Cortex of kidney (tissue), 1 donor: ENCODE measurements around the gene DENND1A.
"Not testable (repeated sequence)": the region's sequence is repeated elsewhere in the genome, so short reads cannot be mapped to it uniquely, and the experiment has no call there.

ENCODE experiments used
- DNase-seq: peaks from one replicate; lab custom pipeline; 2025; lab: John Stamatoyannopoulos, UW

Gene DENND1A

DNA sequence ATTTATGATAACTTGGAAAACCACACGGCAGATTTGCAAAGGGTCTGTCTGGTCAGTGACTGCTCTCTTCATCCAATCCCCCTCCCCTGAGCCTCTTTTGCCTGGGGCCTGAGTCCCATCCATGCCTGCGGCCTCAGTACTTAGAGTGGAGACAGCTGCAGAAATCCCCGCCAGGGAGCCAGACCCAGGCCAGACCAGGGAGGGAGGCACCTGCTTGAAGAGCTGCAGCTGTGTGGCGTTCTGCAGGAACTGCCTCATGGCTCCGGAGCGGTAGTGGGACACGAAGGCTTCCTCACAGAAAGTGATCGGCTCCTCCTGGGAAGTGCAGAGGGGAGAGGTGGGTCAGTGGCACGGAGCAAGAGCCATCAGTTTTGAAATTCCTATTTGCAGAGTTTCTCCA lies 472.3 kb downstream of the DENND1A start:
- DNase-seq = no peak

DNA sequence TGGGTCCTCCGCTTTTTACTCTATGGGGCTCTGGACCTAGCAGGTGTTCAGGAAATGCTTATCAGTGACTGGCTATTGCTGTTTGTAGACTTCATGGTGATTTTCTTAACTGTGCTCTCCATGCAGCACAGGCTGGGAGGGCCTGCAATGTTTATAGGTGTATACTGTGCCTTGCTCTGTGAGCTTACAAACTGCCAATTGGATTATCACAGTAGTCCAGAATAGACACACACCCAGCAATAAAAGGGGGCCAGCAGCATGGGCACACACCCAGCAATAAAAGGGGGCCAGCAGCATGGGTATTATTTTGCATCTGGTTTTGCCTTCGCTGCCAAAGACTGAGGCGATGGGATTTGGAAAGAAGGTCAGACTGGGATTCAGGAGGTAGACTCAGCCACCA lies 473.9 kb downstream of the DENND1A start:
- DNase-seq = no peak

DNA sequence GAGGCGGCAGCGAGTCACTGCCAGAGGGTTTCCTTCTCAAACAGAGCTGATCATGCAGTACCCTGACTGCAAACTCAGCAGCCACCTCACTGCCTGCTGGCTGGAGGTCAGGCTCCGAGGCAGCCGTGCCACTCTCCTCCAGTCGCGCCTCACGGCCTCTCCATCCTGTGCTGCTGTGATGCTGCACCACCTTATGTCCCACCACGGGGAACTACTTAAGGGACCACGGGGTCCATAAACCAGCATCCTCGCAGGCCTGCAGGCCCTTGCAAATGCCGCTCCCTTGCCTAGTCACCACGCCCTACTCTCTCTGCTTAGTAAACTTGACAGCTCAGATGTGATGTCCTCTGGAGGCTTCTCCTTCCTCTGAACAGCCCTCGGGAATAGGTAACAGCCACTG lies 474.7 kb downstream of the DENND1A start:
- no peak for DNase-seq

DNA sequence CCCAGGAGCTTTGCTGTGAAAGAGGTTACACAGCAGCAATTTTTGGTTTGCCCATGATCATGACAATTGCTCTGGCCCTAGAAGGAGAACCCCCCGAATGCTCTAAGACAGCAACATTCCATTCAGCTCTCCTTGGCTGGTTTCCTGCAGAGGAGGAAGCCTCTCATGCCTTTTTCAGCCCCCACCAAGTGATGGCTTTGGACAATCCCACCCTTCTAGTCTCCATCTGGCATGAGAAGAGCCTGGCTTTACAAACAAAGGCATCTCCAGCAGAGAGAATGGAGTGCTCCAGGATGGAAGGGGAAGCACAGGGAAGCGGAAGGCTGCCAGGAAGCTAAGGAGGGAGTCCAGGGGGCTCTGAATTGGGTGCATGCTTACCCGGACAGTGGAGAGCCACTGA lies 475.6 kb downstream of the DENND1A start:
- DNase-seq = no peak

DNA sequence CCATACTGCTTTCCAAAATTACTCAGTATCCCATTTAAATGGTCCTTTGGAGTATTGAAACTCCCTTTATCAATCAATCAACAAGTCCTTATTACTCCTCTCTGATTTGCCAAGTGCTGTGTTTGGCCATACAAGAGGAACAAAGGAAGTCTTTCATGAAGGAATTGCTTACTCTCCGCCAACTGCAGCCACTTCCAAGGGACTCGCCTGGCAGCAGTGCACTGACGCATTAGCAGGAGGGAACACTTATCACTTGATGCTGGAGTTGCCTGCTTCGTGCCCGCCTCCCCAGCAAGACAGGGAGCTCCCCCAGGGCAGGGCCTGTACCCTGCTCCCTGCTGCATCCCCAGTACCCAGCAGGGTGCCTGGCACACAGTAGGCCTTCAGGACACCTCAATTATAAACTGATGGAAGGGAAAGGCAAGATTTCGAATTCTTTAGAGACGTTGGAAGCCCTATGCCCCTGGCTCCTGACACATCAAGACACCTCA lies 476.1 kb downstream of the DENND1A start:
- no peak for DNase-seq

DNA sequence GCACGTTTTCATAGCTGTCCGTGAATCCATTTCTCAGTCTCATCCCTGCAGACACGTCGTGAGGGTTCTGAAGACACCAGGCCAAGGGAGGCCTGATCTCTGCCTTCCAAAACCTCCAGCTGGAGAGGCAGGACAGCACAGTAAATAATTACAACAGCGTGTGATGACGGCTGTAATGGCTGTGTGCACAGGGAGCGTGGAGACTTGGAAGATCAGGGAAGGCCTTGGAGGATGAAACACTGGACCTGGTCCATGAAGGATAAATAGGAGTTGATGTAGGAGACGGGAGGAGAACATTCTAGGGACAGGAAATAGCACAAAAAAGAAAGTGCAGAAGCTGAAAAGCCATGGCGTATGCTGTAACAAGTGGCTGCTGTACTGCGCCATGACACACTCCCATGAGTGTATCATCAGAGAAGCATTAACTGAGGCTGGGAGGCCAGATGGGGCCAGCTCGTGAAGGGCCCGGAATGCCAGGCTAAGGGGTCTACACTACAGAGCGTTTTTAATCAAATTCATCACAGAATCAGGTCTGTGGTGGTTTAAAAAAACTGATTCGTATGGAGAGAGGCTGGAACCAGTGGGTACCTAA lies 476.8 kb downstream of the DENND1A start:
- DNase-seq = no peak

DNA sequence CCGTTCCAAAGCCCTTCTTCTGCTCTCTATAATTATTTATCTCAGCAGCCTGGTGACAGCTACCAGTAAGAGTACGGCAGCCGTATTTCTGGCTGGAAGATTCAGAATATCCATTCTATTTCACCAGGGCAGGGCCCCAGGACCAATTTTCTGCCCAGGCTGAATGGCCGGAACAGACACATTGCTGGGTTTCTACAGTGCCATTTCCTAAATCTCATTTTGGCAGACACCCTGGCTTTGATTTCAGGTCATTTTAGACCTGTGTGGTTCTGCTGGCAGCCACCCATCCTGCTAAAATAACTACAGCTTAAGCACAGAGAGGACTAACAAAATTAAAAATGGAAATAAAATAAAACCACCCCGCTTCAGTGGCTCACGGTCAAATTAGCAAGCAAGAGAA lies 478.9 kb downstream of the DENND1A start:
- DNase-seq = no peak

DNA sequence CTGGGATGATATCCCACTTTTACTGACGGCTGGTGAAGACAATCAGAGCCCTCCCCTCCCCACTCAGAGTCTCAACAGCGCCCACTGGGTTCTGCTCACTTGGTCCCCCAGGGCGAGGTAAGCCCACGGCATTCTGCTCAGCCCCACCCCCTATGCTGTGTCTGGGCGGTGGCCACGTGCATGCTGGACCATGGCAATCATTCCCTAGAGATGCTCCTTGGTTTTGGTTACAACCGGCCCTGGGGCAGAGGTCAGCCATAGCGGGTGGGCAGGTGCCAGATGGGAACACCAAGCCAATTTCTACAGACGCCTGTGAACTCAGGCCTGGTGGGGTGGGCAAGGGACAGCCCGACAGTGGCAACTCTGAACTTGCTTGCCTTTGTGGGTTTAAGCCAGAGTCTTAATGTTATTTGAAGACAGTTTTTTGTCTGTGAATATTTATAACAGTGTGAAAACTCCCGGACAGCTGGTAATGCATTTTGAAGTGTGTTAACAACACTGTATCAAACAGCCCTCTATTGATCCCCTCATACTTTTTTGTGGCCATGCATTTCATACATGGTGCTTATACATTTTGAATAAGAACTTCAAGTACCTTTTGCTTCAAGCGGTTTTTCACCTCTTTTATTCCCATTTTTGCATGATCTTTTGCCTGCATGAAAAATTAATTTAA lies 479.7 kb downstream of the DENND1A start:
- DNase-seq = no peak

DNA sequence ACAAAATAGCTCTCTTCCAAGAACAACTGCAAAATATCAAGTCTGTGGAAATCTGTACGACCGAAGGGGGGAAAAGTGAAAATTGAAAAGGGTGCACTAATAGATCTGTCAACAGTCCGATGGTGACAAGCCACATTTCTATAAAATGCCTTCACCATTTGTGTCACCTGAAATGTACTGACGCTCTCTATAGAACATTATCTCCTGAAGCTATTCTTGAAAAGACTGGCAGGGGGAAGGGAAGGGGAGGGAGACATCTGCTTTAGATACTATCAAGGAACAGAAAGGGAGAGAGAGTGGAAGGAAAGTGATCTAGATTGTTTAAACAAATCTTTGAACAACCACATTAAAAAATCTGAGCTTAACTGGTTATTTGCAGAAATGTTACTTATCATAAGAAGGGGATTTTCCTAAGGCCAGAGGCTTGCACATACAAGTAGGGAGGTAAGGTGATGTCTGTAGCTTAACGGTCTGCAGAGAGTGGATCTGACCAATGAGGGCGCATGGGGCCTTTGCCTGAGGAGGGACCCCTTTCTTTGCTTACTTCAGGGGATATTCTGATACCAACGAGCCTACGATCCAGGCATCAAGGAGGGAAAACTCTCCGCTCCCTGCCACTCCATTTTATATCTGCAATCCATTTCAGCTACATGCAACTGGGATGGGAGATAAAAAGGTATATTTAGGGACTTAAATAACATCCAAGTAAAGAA lies 481.8 kb downstream of the DENND1A start:
- no peak for DNase-seq

DNA sequence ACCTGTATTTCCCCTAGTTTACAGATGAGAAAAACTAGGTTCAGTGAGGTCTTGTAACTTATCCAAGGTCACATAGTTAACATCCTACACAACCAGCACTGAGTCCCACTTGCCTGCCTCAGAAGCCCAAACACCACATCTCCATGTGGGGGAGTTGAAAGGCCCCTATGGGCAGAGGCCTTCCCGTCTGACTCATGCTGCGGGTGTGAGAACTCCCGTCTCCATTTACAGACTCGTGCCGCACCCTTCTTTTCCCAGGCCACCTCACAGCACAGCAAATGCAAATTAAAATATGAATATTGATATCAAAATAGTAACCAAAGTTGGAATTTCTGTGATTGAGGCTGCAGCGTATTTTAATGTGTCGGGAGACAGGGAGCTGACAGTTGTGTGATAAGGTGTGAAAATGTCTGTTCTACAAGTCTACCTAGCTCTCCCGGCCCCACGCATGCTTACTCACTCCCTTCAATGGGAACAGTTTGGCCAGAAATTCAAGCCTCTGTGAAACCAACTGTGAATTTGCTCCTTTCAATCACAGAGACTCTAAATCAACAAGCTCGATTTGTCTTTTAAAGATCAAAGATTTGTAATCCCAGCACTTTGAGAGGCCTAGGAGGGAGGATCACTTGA lies 483.8 kb downstream of the DENND1A start:
- no peak for DNase-seq

DNA sequence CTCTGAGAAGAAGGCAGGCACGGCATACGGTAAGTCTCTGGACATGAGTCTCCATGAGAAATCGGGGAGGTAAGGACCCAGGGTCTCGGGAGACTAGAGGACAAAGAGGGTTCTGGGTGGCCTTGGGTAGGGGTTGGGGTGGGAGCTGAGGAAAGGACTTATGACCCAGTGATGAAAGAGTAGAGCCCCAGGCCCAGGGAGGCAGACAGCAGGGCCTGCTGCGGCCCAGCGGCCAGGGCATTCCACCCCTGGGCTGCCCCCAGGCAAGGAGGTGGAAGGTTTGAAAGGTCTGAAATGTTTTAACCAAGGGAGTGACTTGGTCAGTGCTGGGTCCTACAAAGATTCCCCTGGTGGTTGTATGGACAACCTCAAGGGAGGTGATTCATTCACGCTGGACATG lies 484.8 kb downstream of the DENND1A start:
- DNase-seq = no peak

DNA sequence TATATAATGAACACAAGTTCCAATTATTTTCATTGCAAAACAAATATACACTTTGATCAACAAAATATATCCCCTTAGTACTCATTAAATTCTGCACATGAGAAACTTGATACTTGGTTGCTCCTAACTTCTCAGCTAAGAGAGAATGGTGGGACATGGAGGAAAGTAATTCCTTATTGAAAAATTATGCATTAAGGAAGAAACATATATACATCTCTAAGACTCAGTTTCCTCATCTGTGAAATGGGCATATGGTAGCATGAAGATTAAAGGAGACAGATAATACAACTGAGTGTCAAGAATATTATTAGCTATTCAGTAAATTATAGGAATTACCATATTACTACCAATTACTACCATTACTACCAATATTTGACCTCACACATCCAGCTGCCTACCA lies 488.2 kb downstream of the DENND1A start:
- DNase-seq = no peak

DNA sequence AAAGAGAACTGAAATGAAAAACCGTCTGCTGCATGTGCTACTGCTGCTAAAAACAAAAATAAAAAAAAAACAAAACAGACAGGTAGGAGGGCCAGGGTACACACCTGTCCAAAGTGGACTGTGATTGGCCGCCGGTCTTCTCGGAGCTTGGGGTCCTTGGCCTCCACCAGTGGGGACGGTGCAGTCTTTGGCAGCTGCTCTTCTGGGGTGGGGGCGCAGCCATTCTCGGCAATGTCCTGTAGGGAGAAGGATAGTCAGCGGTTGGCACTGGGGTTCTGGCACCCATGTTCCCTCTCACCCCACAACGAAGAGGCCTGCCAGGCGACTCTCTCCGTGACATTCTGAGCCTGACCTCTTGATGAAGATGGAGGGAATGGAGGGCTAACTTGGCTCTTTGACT lies 489.7 kb downstream of the DENND1A start:
- DNase-seq = no peak

DNA sequence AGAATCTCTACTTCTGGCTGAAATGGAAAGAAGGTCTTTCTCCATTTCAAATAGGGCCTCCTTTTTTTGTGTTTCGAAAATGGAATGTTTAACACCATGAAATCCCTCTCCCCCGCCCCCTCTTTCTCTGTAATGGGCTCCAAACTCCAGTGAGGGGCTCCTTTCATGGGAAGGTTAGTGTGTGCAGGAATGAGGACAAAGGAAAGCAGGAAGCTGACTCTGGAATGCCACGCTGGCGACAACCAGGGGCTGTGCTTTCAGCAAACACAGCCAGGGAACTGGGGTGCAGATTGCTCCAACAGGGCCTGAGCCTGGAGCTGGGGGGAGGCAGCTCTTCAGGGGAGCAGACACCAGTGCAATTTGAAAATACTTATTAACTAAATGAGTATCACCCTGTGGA lies 491.1 kb downstream of the DENND1A start:
- no peak for DNase-seq

DNA sequence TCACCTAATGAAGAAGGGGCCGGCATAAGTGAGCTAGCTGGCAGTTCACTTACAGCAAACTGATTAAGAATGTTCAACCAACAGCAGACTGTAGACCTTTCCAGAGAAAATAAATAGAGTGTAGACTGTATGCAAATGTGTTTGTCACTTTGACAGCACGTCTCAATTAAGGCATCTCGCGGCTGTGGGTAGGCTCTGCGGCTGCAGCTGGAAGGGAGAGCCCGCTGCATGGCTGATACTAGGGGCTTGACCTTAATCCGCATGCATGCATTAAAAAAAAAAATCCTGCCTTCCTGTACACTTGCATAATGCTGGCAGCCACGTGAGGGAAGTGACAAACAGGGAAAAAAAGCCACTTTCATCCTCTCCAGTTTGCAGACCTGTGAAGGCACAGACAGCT lies 491.6 kb downstream of the DENND1A start:
- DNase-seq = no peak

DNA sequence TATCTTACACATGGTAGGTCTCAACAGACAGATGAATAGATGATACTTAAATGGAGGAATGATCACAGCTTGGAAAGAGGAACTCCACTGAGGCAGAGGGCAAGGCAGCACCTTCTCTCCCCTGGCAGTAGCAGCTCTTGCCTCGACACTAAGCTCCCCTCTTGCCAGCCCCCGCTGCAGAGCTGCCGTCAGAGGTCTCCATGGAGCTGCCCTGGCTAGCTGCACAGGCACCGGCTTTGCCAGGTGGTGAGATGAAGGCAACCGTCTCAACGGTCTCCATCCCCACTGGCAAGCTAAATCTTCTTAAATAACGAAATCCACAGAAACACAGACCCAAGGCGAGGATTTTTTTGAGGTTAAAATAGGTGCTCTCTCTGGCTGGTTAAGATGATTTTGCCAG lies 492.7 kb downstream of the DENND1A start:
- no peak for DNase-seq

DNA sequence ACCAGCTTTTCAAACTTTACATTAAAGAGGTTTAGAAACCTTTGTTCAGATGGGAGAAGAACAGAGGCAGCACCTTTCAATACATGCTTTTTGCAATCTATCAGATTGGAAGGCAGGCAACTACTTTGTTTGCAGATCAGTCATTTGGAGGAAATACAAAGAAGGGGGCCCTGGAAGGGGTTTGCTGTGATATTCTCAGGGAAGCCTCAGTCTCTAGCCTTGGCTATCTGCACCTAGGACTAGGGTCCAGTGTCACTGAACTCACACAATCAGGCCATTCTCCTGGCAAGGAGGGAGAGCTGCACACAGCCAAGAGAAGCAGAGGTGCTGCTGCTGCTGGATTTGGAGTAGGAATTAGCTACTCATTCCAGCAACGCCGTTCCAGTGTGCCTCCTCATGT lies 494.5 kb downstream of the DENND1A start:
- DNase-seq = no peak

DNA sequence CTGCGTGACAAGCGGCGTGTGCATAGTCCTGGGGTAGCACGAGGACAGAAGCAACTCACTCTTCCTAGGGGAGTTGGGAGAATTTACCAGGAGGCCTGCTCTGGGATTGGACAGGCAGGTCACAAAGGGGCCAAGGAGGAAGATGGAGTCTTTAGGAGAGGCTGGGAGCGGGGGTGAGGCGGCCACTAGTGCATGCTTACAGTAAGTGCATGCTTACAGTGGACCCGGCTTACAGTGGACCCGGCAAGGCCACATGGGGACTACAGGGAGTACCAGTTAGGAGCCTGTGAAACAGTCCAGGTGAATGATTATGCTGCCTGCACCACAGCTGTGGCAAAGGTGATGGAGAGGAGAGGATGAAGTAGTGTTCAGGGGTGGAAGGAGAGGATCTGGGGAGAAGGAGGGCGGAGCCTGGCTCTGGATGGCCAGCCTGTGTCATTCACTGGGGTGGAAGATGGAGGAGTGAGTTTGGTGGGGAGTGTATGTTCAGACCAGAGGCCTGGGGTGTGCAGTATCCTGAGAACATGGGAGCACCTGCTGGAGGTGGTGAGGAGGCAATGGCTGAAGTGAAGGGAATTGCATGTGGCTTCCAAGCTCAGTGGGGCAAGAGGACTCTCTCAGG lies 495.2 kb downstream of the DENND1A start:
- no peak for DNase-seq

DNA sequence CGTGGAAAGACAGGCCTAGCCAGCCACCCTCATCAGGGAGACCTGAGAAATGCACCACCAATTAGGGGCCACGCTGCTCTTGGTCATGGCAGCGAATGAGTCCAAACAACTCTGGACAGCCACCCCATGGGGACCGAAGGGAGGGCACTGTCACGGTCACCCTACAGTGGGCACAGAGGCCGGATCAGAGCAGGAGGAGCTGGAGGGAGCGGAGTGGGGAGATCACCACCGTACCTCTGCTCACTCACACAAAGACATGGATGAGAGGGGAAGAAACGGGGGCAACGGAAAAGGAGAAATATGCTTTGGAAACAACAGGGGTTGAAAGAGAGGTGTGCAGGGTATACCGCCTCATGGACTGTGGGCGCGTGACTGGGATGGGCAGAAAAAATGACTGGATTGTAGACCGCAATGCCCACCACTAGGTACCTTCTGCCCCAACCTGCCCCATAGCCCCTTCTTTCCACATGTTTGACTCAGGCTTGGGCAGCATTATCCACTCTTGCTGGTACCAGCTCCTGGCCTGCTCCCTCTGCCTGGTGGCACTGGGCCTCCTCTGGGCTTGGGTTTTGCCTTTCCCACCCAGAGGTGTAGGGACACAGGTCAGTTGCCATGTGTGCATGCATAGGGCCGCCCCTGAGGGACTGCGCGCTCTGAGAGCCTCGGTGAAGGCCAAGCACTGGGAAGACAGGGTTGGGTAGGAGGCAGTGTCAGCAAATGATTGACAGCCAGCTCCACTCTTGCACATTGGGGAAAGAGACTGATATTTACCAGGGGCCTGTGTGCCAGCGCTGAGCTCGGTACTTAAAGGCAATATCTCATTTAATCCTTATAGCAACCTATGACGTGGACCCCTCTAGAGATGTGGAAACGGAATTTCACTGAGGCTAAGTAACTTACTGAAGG lies 497.3 kb downstream of the DENND1A start:
- no peak for DNase-seq

DNA sequence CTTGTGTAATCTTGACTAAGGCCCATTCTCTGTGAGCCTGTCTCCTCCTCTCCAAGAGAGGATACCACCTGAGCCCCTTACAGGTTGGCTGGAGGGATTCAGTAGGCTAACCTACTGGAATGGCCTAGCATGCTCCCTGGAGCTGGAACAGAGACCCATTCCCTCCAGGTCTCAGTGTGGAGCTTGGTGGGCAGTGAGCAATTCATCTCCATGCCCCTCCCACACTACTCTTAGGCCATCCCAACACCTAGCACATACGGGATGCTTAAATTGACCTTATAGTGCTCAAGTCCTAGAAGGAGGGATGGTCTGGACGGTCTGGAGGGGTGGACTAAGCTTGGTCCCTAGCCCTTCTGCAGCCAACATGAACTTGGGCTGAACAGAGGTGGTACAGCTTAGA lies 498.3 kb downstream of the DENND1A start:
- DNase-seq = no peak

DNA sequence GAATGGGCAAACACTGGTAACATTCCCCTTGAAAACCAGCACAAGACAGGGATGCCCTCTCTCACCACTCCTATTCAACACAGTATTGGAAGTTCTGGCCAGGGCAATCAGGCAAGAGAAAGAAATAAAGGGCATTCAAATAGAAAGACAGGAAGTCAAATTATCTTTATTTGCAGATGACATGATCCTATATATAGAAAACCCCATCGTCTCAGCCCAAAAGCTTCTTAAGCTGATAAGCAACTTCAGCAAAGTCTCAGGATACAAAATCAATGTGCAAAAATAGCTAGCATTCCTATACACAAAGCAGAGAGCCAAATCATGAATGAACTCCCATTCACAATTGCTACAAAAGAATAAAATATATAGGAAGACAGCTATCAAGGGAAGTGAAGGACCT lies 501.5 kb downstream of the DENND1A start:
- DNase-seq = not testable (repeated sequence)
